Stimulated activated naive B cell treated with anti-CD40 and anti-IgM and Interleukin-4, amounts not matched to agents 10 μg/mL and 1 μg/mL and 100 μg/mL, for 72 hours (primary cell): ENCODE data around the gene PFDN6.
"Not testable (repeated sequence)": the region's sequence is repeated elsewhere in the genome, so short reads cannot be mapped to it uniquely, and the experiment has no call there.

ENCODE experiments used
- ATAC-seq, 2 donors: fragments of 150-1000 bp; cut with Tn5 transposase; replicated peaks; 2 replicates each; pipeline ENCODE4 v1.10.0; 2021; ENCODE audit warnings: moderate library complexity in 1 of 2
- DNase-seq: peaks from one replicate; pipeline ENCODE4 v3.0.0; 2021
- H3K27ac Mint-ChIP-seq: one replicate; pipeline ENCODE4 v1.8.0; 2022; ENCODE audit warnings: mild to moderate bottlenecking, mixed read lengths
- H3K27me3 Mint-ChIP-seq, 2 donors: one replicate each; pipeline ENCODE4 v1.8.0; 2022; ENCODE audit warnings: mixed read lengths in 2 of 2
- H3K36me3 Mint-ChIP-seq, 2 donors: one replicate each; pipeline ENCODE4 v1.8.0; 2022; ENCODE audit warnings: mixed read lengths in 2 of 2, mild to moderate bottlenecking in 1 of 2
- H3K4me1 Mint-ChIP-seq, 2 donors: one replicate each; pipeline ENCODE4 v1.8.0; 2022; ENCODE audit warnings: mixed read lengths in 2 of 2, mild to moderate bottlenecking in 1 of 2
- H3K4me3 Mint-ChIP-seq, 2 donors: one replicate each; pipeline ENCODE4 v1.8.0; 2022; ENCODE audit warnings: mild to moderate bottlenecking in 2 of 2, mixed read lengths in 2 of 2, moderate library complexity in 1 of 2
- H3K9me3 Mint-ChIP-seq, 2 donors: one replicate each; pipeline ENCODE4 v1.8.0; 2022; ENCODE audit warnings: mixed read lengths in 2 of 2, mild to moderate bottlenecking in 1 of 2

PFDN6 gene

GRCh38 chr6:33278810-33279209 is 10.6 kb upstream of the PFDN6 start:
- no peaks in the 10 kb centered on the region for H3K9me3 Mint-ChIP-seq
- ATAC-seq = no peak
- H3K27ac Mint-ChIP-seq = peak overlapping the region; percentile 82
- peaks cover 38 to 68% of the 10 kb centered on the region in 2 donors for H3K4me1 Mint-ChIP-seq
- peaks cover 44 to 50% of the 10 kb centered on the region in 2 donors for H3K36me3 Mint-ChIP-seq
- DNase-seq = no peak
- H3K27me3 Mint-ChIP-seq = no peaks in the 10 kb centered on the region
- no peak overlapping the region for H3K4me3 Mint-ChIP-seq

GRCh38 chr6:33279257-33279695 is 10.1 kb upstream of the PFDN6 start:
- H3K27ac Mint-ChIP-seq = peak overlapping the region; percentile 69
- no peaks in the 10 kb centered on the region for H3K9me3 Mint-ChIP-seq
- ATAC-seq = no peak
- H3K27me3 Mint-ChIP-seq = no peaks in the 10 kb centered on the region
- DNase-seq = no peak
- no peak overlapping the region for H3K4me3 Mint-ChIP-seq
- H3K36me3 Mint-ChIP-seq = peaks cover 43 to 48% of the 10 kb centered on the region in 2 donors
- H3K4me1 Mint-ChIP-seq = peaks cover 36 to 63% of the 10 kb centered on the region in 2 donors

GRCh38 chr6:33279971-33280511 is 9.4 kb upstream of the PFDN6 start:
- H3K27ac Mint-ChIP-seq = peak overlapping the region; percentile 85
- no peak for DNase-seq
- peaks cover 28 to 56% of the 10 kb centered on the region in 2 donors for H3K4me1 Mint-ChIP-seq
- no peak overlapping the region for H3K4me3 Mint-ChIP-seq
- ATAC-seq = no peak
- H3K9me3 Mint-ChIP-seq = no peaks in the 10 kb centered on the region
- no peaks in the 10 kb centered on the region for H3K27me3 Mint-ChIP-seq
- peaks cover 36 to 42% of the 10 kb centered on the region in 2 donors for H3K36me3 Mint-ChIP-seq

GRCh38 chr6:33280539-33280938 is 8.9 kb upstream of the PFDN6 start:
- no peak for DNase-seq
- no peak overlapping the region for H3K4me3 Mint-ChIP-seq
- peaks cover 32 to 37% of the 10 kb centered on the region in 2 donors for H3K36me3 Mint-ChIP-seq
- peak overlapping the region; percentile 85 for H3K27ac Mint-ChIP-seq
- no peaks in the 10 kb centered on the region for H3K9me3 Mint-ChIP-seq
- ATAC-seq = no peak
- H3K4me1 Mint-ChIP-seq = peaks cover 26 to 51% of the 10 kb centered on the region in 2 donors
- no peaks in the 10 kb centered on the region for H3K27me3 Mint-ChIP-seq

GRCh38 chr6:33285214-33285613 is 4.2 kb upstream of the PFDN6 start:
- Mint-ChIP-seq H3K4me1 (peaks cover 23 to 35% of the 10 kb centered on the region in 2 donors), H3K36me3 (peaks cover 20 to 46% of the 10 kb centered on the region in 2 donors)
- DNase-seq, ATAC-seq, H3K9me3 Mint-ChIP-seq, H3K27me3 Mint-ChIP-seq, H3K27ac Mint-ChIP-seq, H3K4me3 Mint-ChIP-seq: not testable (repeated sequence)

GRCh38 chr6:33286946-33287914 is 2.2 kb upstream of the PFDN6 start:
- peaks cover 20 to 53% of the 10 kb centered on the region in 2 donors for H3K36me3 Mint-ChIP-seq
- DNase-seq (no peak), ATAC-seq (no peak)
- no peaks in the 10 kb centered on the region for H3K9me3 Mint-ChIP-seq
- peak overlapping the region; percentile 44 for H3K27ac Mint-ChIP-seq
- peak overlapping the region; percentile 87 to 100 for H3K4me3 Mint-ChIP-seq
- H3K27me3 Mint-ChIP-seq = no peaks in the 10 kb centered on the region
- peaks cover 30 to 40% of the 10 kb centered on the region in 2 donors for H3K4me1 Mint-ChIP-seq

GRCh38 chr6:33288141-33288920 is 1.1 kb upstream of the PFDN6 start:
- Mint-ChIP-seq H3K9me3 (no peaks in the 10 kb centered on the region), H3K27ac (peak overlapping the region; percentile 99), H3K4me3 (peak overlapping the region; percentile 87 to 100), H3K27me3 (no peaks in the 10 kb centered on the region), H3K36me3 (peaks cover 25 to 56% of the 10 kb centered on the region in 2 donors), H3K4me1 (peaks cover 30 to 40% of the 10 kb centered on the region in 2 donors)
- ATAC-seq (peak; percentile 1 to 7), DNase-seq (no peak)

- Mint-ChIP-seq H3K27ac (peak overlapping the region; percentile 99), H3K9me3 (no peaks in the 10 kb centered on the region), H3K4me3 (peak overlapping the region; percentile 87 to 100), H3K27me3 (no peaks in the 10 kb centered on the region), H3K4me1 (peaks cover 35 to 40% of the 10 kb centered on the region in 2 donors), H3K36me3 (peaks cover 25 to 62% of the 10 kb centered on the region in 2 donors)
- no peak for DNase-seq
- ATAC-seq = peak; percentile 26 to 29
Measured at GRCh38 chr6:33289784-33290315, 449 bp downstream of the PFDN6 start.

- peaks cover 37 to 43% of the 10 kb centered on the region in 2 donors for H3K4me1 Mint-ChIP-seq
Measured at GRCh38 chr6:33290459-33290858, 1.1 kb downstream of the PFDN6 start.

GRCh38 chr6:33292996-33293682 is 3.7 kb downstream of the PFDN6 start:
- Mint-ChIP-seq H3K27me3 (no peaks in the 10 kb centered on the region), H3K4me3 (no peak overlapping the region), H3K36me3 (peaks cover 19 to 52% of the 10 kb centered on the region in 2 donors), H3K9me3 (no peaks in the 10 kb centered on the region), H3K4me1 (peaks cover 39 to 52% of the 10 kb centered on the region in 2 donors), H3K27ac (peak overlapping the region; percentile 63)
- ATAC-seq (no peak), DNase-seq (no peak)

More at GRCh38 chr6:33290459-33290858, 1.1 kb downstream of the PFDN6 start:
- peak overlapping the region; percentile 87 to 100 for H3K4me3 Mint-ChIP-seq
- no peaks in the 10 kb centered on the region for H3K9me3 Mint-ChIP-seq
- H3K27me3 Mint-ChIP-seq = no peaks in the 10 kb centered on the region
- DNase-seq (no peak), ATAC-seq (no peak)
- H3K27ac Mint-ChIP-seq = peak overlapping the region; percentile 99
- H3K36me3 Mint-ChIP-seq = peaks cover 25 to 63% of the 10 kb centered on the region in 2 donors

GRCh38 chr6:33294086-33294823 is 4.9 kb downstream of the PFDN6 start:
- H3K4me1 Mint-ChIP-seq = peaks cover 43 to 59% of the 10 kb centered on the region in 2 donors

GRCh38 chr6:33295621-33296369 is 6.4 kb downstream of the PFDN6 start:
- H3K9me3 Mint-ChIP-seq = no peaks in the 10 kb centered on the region
- peaks cover 31 to 57% of the 10 kb centered on the region in 2 donors for H3K36me3 Mint-ChIP-seq
- no peaks in the 10 kb centered on the region for H3K27me3 Mint-ChIP-seq
- H3K4me1 Mint-ChIP-seq = peaks cover 43 to 60% of the 10 kb centered on the region in 2 donors
- H3K4me3 Mint-ChIP-seq = peak overlapping the region in 1 of 2 donors; percentile 8
- ATAC-seq = no peak
- H3K27ac Mint-ChIP-seq = peak overlapping the region; percentile 37
- no peak for DNase-seq

More at GRCh38 chr6:33294086-33294823, 4.9 kb downstream of the PFDN6 start:
- ATAC-seq (no peak), DNase-seq (no peak)
- Mint-ChIP-seq H3K9me3 (no peaks in the 10 kb centered on the region), H3K27me3 (no peaks in the 10 kb centered on the region), H3K27ac (peak overlapping the region; percentile 16), H3K4me3 (no peak overlapping the region), H3K36me3 (peaks cover 21 to 52% of the 10 kb centered on the region in 2 donors)
